ENCODE data around the gene SPP2. TPM values are rescaled to one million over a fixed set of nuclear protein-coding genes. Genes with fewer than 3 reads are reported as not detected.
A peak's percentile ranks its signal among the peaks of the same experiment; 100 is the strongest.

SPP2 gene, protein sequence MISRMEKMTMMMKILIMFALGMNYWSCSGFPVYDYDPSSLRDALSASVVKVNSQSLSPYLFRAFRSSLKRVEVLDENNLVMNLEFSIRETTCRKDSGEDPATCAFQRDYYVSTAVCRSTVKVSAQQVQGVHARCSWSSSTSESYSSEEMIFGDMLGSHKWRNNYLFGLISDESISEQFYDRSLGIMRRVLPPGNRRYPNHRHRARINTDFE
- not detected in 2 replicates for total RNA-seq

DNA sequence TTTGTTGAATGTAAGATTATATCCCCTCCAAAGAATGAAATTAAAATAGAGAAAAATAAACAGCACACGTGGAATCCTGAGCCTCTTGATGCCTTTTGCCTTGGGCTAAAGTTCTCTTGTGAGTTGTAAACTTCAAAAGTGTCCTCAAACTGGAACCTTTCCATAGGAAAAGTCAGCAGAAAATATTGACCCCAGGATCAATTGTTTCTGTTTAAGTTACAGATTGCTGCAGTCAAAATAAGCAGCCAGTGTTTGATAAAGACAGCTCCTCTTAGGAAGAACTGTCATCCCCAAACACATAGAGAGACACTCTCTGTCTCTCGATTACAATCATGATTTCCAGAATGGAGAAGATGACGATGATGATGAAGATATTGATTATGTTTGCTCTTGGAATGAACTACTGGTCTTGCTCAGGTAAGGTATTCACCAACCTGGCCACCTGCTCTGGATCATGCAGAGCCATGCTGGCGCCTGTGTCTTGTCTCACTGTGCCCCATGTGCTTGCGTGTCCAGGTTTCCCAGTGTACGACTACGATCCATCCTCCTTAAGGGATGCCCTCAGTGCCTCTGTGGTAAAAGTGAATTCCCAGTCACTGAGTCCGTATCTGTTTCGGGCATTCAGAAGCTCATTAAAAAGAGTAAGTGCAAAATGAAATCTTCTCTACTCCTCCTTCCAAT, at the start of gene SPP2:
Gene SPP2, plus strand, starts transcription at position 248 of the 681 bp plus-strand sequence. Its CDS starts 85 bp downstream, at position 333.
- H3K36me3 ChIP-seq (ENCODE audit: control insufficient read depth, insufficient read depth, low read length): no peaks in the 10 kb centered on the region
- no peaks in the 10 kb centered on the region for H3K27me3 ChIP-seq (ENCODE audit: control insufficient read depth, insufficient read depth, low read length)
- DNase-seq (ENCODE audit: low read depth): no peak
- H3K4me3 ChIP-seq (ENCODE audit: low read depth, low read length): no peak within 1 kb of the TSS
- FAIRE-seq: peak; percentile 23
- TF ChIP-seq, protein P1, sequence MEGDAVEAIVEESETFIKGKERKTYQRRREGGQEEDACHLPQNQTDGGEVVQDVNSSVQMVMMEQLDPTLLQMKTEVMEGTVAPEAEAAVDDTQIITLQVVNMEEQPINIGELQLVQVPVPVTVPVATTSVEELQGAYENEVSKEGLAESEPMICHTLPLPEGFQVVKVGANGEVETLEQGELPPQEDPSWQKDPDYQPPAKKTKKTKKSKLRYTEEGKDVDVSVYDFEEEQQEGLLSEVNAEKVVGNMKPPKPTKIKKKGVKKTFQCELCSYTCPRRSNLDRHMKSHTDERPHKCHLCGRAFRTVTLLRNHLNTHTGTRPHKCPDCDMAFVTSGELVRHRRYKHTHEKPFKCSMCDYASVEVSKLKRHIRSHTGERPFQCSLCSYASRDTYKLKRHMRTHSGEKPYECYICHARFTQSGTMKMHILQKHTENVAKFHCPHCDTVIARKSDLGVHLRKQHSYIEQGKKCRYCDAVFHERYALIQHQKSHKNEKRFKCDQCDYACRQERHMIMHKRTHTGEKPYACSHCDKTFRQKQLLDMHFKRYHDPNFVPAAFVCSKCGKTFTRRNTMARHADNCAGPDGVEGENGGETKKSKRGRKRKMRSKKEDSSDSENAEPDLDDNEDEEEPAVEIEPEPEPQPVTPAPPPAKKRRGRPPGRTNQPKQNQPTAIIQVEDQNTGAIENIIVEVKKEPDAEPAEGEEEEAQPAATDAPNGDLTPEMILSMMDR (IDR thresholded peaks at IDR 0.05; ENCODE audit: insufficient read depth, low read length, severe bottlenecking): no peak

DNA sequence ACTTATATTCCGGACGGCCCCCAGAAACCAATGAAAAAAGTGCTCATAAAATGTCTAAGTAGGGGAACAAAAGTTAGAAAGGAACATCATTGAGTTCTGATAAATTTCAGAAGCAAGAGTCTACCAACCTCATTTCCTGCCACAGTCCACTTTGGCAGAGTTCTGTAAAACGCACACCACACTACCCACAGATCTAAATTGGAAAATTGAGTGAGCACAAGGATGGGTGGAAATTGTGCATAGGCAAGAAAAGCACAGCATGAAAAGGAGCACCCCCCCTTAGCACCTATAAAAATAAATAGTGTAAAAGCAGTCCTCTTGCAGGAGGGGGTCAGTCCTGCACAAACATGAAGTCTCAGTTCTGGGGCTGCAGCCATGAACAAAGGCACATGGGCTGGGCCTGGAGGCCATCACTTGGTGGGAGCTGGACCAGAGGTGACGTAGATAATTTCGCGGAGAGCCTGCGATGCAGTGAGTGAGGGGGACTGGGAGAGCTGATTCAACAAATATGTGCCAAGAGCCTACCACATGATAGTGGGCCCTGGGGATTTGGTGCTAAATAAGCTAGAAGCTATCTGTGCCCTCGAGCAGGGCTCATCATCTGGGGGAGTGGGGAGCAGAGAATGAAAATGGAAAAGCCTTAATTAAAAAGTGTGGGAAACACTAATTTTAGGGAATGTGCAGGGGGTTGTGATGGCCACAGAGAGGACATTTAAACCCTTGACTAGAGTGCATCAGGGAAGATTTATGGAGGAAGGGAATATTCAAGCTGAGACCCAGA, 48.9 kb upstream of the SPP2 start:
- H3K27me3 ChIP-seq (ENCODE audit: control insufficient read depth, insufficient read depth, low read length): no peaks in the 10 kb centered on the region
- no peak overlapping the region for H3K4me3 ChIP-seq (ENCODE audit: low read depth, low read length)
- TF ChIP-seq, protein P1 (IDR thresholded peaks at IDR 0.05; ENCODE audit: insufficient read depth, low read length, severe bottlenecking): no peak
- no peaks in the 10 kb centered on the region for H3K36me3 ChIP-seq (ENCODE audit: control insufficient read depth, insufficient read depth, low read length)
- DNase-seq (ENCODE audit: low read depth) (no peak), FAIRE-seq (no peak)

DNA sequence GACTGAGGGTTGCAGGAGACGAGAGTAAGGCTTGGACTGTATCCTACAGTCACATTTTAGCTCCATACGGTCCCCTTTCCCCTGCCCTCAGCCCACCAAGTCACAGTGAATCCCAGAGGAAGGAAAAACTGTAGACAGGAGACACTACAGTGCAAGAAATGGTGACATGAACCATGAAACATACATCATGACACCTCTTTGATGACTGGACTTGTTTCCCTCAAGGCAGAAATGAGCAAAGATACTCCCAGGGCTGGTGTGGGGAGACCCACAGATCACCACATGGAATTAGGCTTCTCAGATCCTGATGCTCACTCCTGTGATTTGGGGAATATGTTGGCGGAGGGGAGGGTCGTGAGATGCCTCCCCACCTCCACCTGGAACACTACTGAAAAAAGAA, 48.2 kb upstream of the SPP2 start:
- TF ChIP-seq, protein P1 (IDR thresholded peaks at IDR 0.05; ENCODE audit: insufficient read depth, low read length, severe bottlenecking): no peak
- H3K4me3 ChIP-seq (ENCODE audit: low read depth, low read length): no peak overlapping the region
- DNase-seq (ENCODE audit: low read depth): no peak
- no peak for FAIRE-seq
- no peaks in the 10 kb centered on the region for H3K27me3 ChIP-seq (ENCODE audit: control insufficient read depth, insufficient read depth, low read length)
- H3K36me3 ChIP-seq (ENCODE audit: control insufficient read depth, insufficient read depth, low read length): no peaks in the 10 kb centered on the region

DNA sequence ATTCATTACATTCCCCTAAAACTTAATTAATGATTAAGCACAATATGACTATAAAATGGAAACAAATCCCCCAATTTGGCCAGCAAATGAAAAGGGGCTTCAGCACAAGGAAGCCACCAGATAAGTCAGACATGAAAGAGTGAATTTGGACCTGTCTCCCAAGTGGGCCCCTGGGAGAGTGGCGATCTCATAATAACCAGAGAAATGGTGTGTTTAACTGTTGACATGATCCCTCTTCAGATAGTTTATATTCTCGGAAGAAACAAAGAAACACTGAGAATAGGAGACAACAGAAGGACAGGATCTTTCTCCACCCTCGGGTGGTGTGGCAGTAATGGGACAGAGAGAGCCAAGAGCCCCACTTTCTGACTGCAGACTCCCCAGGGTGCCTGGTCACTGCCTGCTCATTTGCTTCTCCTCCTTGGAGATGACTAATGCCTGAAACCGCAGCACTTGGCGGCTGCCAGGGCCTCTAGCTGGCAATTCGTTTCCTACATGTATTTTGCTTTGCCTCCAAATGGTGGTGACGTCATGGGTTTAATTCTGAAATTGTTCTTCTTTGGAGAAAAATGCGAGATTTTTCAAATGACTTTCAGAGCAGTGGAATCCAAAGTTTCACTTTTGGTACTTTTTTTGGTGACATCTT, 46.4 kb upstream of the SPP2 start:
- H3K4me3 ChIP-seq (ENCODE audit: low read depth, low read length): no peak overlapping the region
- FAIRE-seq: peak; percentile 83
- DNase-seq (ENCODE audit: low read depth): peak; percentile 87
- TF ChIP-seq, protein P1 (IDR thresholded peaks at IDR 0.05; ENCODE audit: insufficient read depth, low read length, severe bottlenecking): no peak
- no peaks in the 10 kb centered on the region for H3K36me3 ChIP-seq (ENCODE audit: control insufficient read depth, insufficient read depth, low read length)
- H3K27me3 ChIP-seq (ENCODE audit: control insufficient read depth, insufficient read depth, low read length): no peaks in the 10 kb centered on the region

DNA sequence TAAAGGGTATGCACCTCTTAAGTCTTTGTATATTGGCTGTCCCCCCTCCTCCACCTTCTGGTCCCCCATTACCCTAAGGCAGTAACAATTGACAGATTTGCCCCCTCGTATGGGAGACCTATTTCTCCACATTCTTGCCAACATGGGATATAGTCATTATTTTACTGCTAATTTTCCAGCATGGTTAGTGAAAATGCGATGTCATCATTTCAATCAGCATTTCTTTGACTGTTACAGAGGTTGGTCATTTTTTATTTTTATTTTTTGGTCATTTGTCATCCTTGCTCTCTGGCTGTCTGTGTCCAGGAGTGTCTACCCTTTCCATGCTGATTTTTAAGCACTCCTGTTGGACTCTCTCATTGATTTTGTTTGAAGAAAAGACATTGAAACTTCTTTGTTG, 45.4 kb upstream of the SPP2 start:
- TF ChIP-seq, protein P1 (IDR thresholded peaks at IDR 0.05; ENCODE audit: insufficient read depth, low read length, severe bottlenecking): no peak
- no peaks in the 10 kb centered on the region for H3K27me3 ChIP-seq (ENCODE audit: control insufficient read depth, insufficient read depth, low read length)
- DNase-seq (ENCODE audit: low read depth): no peak
- H3K4me3 ChIP-seq (ENCODE audit: low read depth, low read length): no peak overlapping the region
- no peaks in the 10 kb centered on the region for H3K36me3 ChIP-seq (ENCODE audit: control insufficient read depth, insufficient read depth, low read length)
- FAIRE-seq: no peak

All from bronchial epithelial cell (primary cell).